ENCODE data around the gene NUP210L. TPM values are rescaled to one million over a fixed set of nuclear protein-coding genes. Genes with fewer than 3 reads are reported as not detected.
"Not testable (repeated sequence)": the region's sequence is repeated elsewhere in the genome, so short reads cannot be mapped to it uniquely, and the experiment has no call there.

NUP210L gene
- total RNA-seq, 1 experiment from 2014 or later: not detected

DNA sequence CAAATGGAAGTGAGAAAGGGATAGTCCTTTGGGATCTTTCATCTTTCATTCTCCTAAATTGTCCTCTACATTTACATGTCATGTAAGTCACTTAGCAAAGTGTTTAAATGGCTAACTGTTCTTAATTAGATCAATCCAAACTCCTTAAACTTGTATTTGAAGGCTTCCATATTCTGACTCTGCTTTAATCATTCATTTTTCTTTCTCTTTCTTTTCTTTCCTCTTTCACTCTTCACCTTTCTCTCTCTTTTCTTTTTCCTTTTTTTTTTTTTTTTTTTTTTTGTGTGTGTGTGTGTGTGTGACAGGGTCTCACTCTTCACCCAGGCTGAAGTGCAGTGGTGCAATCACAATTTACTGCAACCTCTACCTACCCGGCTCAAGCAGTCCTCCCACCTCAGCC lies 92.6 kb downstream of the NUP210L start:
- intact Hi-C loops (cut with micrococcal nuclease; ENCODE audit: unreplicated experiment): no loop called here
- ChIA-PET POLR2A (ENCODE audit: unreplicated experiment) (no interaction called here), CTCF (no interaction called here)
- Histone ChIP-seq H4K20me1 (ENCODE audit: insufficient read depth) (no peaks in the 10 kb centered on the region), H3K36me3 (ENCODE audit: low read depth) (no peaks in the 10 kb centered on the region), H3K79me2 (ENCODE audit: low read depth) (no peaks in the 10 kb centered on the region), H3K27me3 (ENCODE audit: insufficient read depth, low read depth) (peaks cover 3% of the 10 kb centered on the region; the same call in 1 of the 2 replicates), H3K4me1 (replicated peaks; ENCODE audit: insufficient read depth) (no peaks in the 10 kb centered on the region), H2AFZ (no peak overlapping the region), H3F3A (ENCODE audit: insufficient read depth, low read depth) (no peaks in the 10 kb centered on the region), H3K9me3 (ENCODE audit: insufficient read depth, low read depth) (no peaks in the 10 kb centered on the region), H3K27ac (no peak overlapping the region), H3K4me2 (no peak overlapping the region), H3K4me3 (no peak overlapping the region), H3K9me2 (ENCODE audit: insufficient read depth) (no peaks in the 10 kb centered on the region)
- DNase-seq: no peak
- TF ChIP-seq, protein P1, sequence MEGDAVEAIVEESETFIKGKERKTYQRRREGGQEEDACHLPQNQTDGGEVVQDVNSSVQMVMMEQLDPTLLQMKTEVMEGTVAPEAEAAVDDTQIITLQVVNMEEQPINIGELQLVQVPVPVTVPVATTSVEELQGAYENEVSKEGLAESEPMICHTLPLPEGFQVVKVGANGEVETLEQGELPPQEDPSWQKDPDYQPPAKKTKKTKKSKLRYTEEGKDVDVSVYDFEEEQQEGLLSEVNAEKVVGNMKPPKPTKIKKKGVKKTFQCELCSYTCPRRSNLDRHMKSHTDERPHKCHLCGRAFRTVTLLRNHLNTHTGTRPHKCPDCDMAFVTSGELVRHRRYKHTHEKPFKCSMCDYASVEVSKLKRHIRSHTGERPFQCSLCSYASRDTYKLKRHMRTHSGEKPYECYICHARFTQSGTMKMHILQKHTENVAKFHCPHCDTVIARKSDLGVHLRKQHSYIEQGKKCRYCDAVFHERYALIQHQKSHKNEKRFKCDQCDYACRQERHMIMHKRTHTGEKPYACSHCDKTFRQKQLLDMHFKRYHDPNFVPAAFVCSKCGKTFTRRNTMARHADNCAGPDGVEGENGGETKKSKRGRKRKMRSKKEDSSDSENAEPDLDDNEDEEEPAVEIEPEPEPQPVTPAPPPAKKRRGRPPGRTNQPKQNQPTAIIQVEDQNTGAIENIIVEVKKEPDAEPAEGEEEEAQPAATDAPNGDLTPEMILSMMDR (conservative IDR thresholded peaks at IDR 0.05): no peak
- no peak for TF ChIP-seq EZH2 (IDR thresholded peaks at IDR 0.05; ENCODE audit: low read depth)
- BruUV-seq (replicated peaks): no TSS peak

DNA sequence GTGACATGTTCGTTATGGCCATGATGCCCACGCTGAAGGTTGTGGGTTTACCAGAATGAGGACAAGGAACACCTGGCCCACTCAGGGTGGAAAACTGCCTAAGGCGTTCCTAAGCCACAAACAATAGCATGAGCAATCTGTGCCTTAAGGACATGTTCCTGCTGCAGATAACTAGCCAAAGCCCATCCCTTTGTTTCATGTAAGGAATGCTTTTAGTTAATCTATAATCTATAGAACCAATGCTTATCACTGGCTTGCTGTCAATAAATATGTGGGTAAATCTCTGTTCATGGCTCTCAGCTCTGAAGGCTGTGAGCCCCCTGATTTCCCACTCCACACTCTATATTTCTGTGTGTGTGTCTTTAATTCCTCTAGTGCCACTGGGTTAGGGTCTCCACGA lies 107.4 kb downstream of the NUP210L start:
- peaks cover 35% of the 10 kb centered on the region for H3K27me3 ChIP-seq (ENCODE audit: insufficient read depth, low read depth)
- CTCF ChIA-PET; H3K4me2 ChIP-seq; POLR2A ChIA-PET (ENCODE audit: unreplicated experiment); H2AFZ ChIP-seq; H3K79me2 ChIP-seq (ENCODE audit: low read depth); BruUV-seq (replicated peaks); H4K20me1 ChIP-seq (ENCODE audit: insufficient read depth); H3K9me2 ChIP-seq (ENCODE audit: insufficient read depth); H3K4me1 ChIP-seq (replicated peaks; ENCODE audit: insufficient read depth); DNase-seq; H3K9me3 ChIP-seq (ENCODE audit: insufficient read depth, low read depth); H3K36me3 ChIP-seq (ENCODE audit: low read depth); H3K27ac ChIP-seq; intact Hi-C loops (cut with micrococcal nuclease; ENCODE audit: unreplicated experiment); H3F3A ChIP-seq (ENCODE audit: insufficient read depth, low read depth); H3K4me3 ChIP-seq: not testable (repeated sequence)

DNA sequence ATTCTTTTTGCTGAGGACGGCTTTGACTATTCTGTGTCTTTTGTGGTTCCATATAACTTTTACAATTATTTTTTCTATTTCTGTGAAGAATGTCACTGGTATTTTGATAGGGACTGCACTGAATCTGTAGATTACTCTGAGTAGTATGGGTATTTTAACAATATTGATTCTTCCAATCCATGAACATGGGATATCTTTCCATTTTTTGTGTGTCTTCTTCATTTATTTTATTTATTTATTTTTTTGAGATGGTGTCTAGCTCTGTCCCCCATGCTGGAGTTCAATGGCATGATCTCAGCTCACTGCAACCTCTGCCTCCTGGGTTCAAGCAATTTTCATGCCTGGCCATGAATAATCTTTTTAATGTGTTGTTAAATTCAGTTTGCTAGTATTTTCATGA lies 121.2 kb downstream of the NUP210L start:
- H3K4me1 ChIP-seq (replicated peaks; ENCODE audit: insufficient read depth); H3K9me3 ChIP-seq (ENCODE audit: insufficient read depth, low read depth); DNase-seq; CTCF ChIA-PET; intact Hi-C loops (cut with micrococcal nuclease; ENCODE audit: unreplicated experiment); POLR2A ChIA-PET (ENCODE audit: unreplicated experiment); H4K20me1 ChIP-seq (ENCODE audit: insufficient read depth); H3K79me2 ChIP-seq (ENCODE audit: low read depth); H2AFZ ChIP-seq; H3K27me3 ChIP-seq (ENCODE audit: insufficient read depth, low read depth); BruUV-seq (replicated peaks); H3K9me2 ChIP-seq (ENCODE audit: insufficient read depth); H3K27ac ChIP-seq; H3F3A ChIP-seq (ENCODE audit: insufficient read depth, low read depth); H3K4me3 ChIP-seq; H3K4me2 ChIP-seq; H3K36me3 ChIP-seq (ENCODE audit: low read depth): not testable (repeated sequence)

- Histone ChIP-seq H3F3A (ENCODE audit: insufficient read depth, low read depth) (no peaks in the 10 kb centered on the region), H3K4me2 (no peak overlapping the region), H3K36me3 (ENCODE audit: low read depth) (no peaks in the 10 kb centered on the region), H3K4me1 (replicated peaks; ENCODE audit: insufficient read depth) (no peaks in the 10 kb centered on the region), H2AFZ (no peak overlapping the region), H3K4me3 (no peak overlapping the region), H3K9me3 (ENCODE audit: insufficient read depth, low read depth) (no peaks in the 10 kb centered on the region), H3K79me2 (ENCODE audit: low read depth) (no peaks in the 10 kb centered on the region), H3K9me2 (ENCODE audit: insufficient read depth) (no peaks in the 10 kb centered on the region), H4K20me1 (ENCODE audit: insufficient read depth) (no peaks in the 10 kb centered on the region), H3K27me3 (ENCODE audit: insufficient read depth, low read depth) (no peaks in the 10 kb centered on the region), H3K27ac (no peak overlapping the region)
- no TSS peak for BruUV-seq (replicated peaks)
- intact Hi-C loops (cut with micrococcal nuclease; ENCODE audit: unreplicated experiment): no loop called here
- CTCF ChIA-PET: interaction anchor here (0.5 kb wide), 1 partner anchor 221 kb away, joined by 5 read pairs; no protein-coding TSS in a partner anchor
- POLR2A ChIA-PET (ENCODE audit: unreplicated experiment): no interaction called here
- TF ChIP-seq, protein P1 (conservative IDR thresholded peaks at IDR 0.05): no peak
- no peak for TF ChIP-seq EZH2 (IDR thresholded peaks at IDR 0.05; ENCODE audit: low read depth)
- no peak for DNase-seq
Observed at GRCh38 chr1:154019940-154020339, 134.9 kb downstream of the NUP210L start.
